GM21526 (cell line): ENCODE results near the gene KCTD12.
"Not testable (repeated sequence)": the region's sequence is repeated elsewhere in the genome, so short reads cannot be mapped to it uniquely, and the experiment has no call there.

ENCODE experiments used
- ATAC-seq: cut with Tn5 transposase; IDR thresholded peaks from one replicate; pipeline ENCODE4 v1.9.1; 2021; ENCODE audit warnings: moderate library complexity; ENCODE audit not compliant: unreplicated experiment, low FRiP score

Gene KCTD12

GRCh38 chr13:76886292-76887075 is at the start of gene KCTD12:
Gene KCTD12 (minus strand): TSS chr13:76886405. CDS start chr13:76886148, 257 bp downstream.
- peak; percentile 63 for ATAC-seq

DNA sequence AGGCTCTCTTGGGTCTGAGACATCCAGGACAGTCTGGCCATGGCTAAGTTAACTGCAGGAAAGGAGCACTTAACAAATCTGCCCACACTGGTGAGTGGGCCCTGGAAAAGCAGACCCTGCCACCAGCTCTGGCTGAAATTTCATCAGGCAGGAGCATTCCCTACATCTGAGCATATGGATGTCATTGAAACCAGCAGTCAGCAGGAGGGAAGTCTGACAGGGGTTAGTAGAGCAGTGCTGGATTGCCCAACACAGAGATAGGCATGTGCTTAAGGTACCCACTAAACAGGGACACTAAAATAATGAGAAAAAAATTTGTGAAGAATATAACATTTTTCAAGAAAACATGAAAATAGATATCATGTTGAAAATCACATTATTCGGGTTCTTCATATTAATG is 48.5 kb upstream of the KCTD12 start:
- ATAC-seq: no peak

DNA sequence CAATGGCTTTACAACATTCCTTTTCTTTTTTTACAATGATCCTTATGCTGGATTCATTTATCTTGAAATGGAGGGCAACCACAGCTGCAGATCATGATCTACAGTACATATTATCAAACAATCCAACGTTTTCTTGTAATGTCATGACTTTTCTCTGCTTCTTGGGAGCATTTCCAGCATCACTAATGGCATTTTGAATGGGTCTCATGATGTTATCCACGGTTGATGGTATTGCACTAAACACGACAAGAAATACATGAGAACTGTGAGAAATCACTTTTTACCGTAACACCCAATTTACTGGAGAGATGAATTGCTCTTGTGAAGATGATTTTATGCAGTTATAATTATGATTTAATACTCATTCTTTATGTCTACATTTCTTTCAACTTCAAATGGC is 45.9 kb upstream of the KCTD12 start:
- ATAC-seq: no peak

DNA sequence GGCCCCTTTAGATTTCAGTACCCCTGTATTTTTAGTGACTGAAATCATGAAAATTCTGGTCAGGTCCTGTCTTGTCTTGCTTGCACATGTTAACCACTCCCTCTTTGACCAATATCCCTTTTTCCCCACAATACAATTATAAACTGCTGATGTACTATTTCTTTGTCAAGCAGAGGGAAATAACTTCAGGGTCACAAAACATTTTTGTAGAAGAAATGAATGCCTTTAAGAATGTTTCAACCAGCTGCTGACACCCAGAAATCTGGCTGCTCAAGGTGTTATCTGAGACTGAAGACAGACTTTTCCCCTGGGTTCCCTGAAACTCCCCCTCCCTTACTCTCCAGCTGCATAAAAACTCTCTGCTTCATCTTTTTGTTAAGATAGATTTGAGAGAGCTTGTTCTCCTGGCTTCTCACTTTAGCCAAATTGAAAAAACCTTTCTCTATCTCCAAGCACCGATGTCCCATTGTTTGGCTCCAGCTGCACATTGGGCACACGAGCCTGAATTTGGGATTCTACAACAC is 43.7 kb upstream of the KCTD12 start:
- ATAC-seq: no peak

- no peak for ATAC-seq
Observed at GRCh38 chr13:76929320-76929719, 43.1 kb upstream of the KCTD12 start.

- ATAC-seq: no peak
Observed at GRCh38 chr13:76928456-76928855, 42.3 kb upstream of the KCTD12 start.

DNA sequence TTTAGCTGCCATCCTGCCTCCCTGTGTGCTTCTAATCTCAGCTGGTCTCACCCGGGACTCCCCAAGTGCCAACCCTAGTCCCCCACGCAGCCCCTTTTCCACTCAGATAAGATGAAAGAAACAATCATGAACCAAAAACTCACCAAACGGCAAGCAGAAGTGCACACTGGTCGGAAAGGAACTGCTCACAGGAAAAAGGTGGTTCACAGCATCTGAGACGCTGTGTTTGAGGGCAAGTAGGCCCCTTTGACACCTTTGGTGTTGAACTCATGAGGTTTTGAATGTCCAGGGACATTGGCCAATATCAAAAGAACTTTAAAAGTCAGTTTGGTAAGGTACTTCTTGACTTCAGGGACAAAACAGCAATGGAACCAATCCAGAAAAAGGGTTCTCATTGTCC is 41.8 kb upstream of the KCTD12 start:
- ATAC-seq: no peak

- ATAC-seq: no peak
Observed at GRCh38 chr13:76925115-76925514, 38.9 kb upstream of the KCTD12 start.

GRCh38 chr13:76921516-76921915 is 35.3 kb upstream of the KCTD12 start:
- ATAC-seq: no peak

- not testable (repeated sequence) for ATAC-seq
Observed at GRCh38 chr13:76917755-76918481, 31.7 kb upstream of the KCTD12 start.

GRCh38 chr13:76917095-76917494 is 30.9 kb upstream of the KCTD12 start:
- ATAC-seq: no peak

DNA sequence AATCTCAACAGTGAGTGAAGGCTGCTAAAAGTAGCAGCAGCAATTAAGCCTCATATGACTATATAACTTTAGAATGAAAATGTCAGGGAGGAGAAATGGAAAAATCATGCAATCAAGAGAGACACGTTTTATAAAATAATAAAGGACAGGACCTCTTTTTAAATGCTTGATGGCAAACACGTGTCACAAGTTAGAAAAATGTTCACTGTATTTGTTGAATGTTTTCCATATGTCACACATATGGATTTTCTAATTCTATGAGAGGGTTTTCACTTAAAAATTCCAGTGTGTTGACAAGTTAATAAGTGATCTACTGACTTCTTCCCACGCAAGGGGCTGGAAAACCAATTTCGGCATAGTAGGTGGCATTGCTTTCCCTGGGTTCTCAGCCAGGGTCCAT is 27.7 kb upstream of the KCTD12 start:
- no peak for ATAC-seq

GRCh38 chr13:76912476-76912875 is 26.3 kb upstream of the KCTD12 start:
- no peak for ATAC-seq

- no peak for ATAC-seq
Observed at GRCh38 chr13:76904507-76904906, 18.3 kb upstream of the KCTD12 start.

DNA sequence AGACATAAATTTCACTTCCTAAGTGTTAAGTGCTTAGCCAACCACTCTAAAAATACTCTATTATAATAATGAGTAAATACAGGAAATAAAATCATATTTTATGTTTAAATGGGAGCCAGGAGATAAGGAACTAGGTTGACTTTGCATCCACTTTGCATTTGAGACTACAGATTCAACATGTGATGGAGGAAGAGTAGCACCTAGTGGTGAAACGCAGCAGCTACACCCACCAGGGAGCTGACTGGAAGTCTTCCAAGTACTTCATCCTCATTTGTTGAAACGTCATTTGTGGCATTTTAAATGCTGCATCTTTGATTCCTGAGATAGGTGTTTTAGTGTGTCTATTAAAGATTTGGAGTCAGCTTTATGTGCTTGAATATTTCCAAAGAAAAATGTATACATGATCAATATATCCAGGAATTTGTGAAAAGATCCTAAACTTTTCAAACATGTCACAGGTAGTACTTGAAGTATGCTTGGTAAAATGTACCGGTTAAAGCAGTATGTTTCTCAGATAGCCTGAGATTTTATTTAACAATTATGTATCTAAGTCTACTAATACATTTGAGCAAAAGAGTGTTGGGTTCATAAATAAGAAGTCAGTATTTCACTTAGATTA is 17.4 kb upstream of the KCTD12 start:
- ATAC-seq: peak; percentile 95

GRCh38 chr13:76899066-76899465 is 12.9 kb upstream of the KCTD12 start:
- not testable (repeated sequence) for ATAC-seq

GRCh38 chr13:76897171-76897570 is 11.0 kb upstream of the KCTD12 start:
- ATAC-seq: not testable (repeated sequence)

- ATAC-seq: no peak
Observed at GRCh38 chr13:76894401-76895110, 8.4 kb upstream of the KCTD12 start.

GRCh38 chr13:76892488-76892887 is 6.3 kb upstream of the KCTD12 start:
- ATAC-seq: no peak

GRCh38 chr13:76890021-76890420 is 3.8 kb upstream of the KCTD12 start:
- no peak for ATAC-seq

- ATAC-seq: no peak
Observed at GRCh38 chr13:76889254-76889653, 3.0 kb upstream of the KCTD12 start.
